ENCODE measurements around the gene TNFRSF19.

Gene TNFRSF19

DNA sequence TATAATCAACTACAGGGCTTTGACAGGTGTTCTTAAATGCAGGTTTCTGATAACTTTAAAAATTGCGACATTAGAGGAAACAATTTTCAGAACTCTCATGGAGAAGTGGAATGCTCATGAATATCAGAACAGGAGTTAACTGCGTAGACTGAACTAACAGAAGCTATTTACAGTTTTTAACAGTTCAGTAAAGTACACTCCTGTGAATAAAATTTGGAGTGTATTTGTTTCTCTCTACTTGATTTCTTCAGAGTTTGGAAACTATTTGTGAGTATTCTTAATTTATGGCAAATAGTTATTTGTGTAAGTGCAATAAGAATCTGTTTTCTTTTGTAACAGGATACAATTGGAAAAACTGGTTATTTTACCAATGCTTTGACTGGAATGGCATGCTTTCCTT, 114.4 kb downstream of the TNFRSF19 start:
- DNase-seq (ENCODE audit: low read depth) = no peak

DNA sequence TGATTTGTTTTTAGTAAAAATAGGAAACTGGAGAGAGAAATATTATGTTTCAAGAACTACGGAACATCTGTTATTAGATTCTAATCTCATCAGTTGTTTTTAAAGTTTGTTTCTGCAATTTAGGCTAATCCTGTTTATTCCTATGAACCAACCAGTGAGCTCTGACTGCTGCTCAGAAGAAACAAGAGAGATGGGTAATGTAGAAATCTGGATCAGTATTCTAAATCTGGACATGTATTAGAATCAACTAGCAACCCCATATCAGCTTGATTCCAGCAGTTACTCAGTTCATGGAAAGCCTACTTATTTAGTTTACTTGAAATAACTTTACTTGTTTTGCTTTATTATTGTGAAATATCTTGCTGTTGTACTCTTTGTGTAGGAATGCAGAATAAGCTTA, 115.2 kb downstream of the TNFRSF19 start:
- no peak for DNase-seq (ENCODE audit: low read depth)

DNA sequence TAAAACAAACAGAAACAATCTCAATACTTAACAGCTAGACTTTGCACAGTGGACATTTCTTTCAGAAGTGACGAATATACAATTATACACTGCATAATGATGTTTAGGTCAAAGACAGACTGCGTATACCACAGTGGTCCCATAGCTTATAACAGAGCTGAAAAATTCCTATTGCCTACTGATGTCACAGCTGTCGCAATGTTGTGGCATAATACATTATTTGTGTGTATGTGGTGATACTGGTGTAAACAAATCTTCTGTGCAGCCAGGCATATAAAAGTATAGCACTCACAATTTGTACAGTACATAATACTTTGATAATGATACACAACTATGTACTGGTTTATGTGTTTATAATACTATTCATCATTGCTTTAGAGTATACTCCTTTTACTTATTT, 116.7 kb downstream of the TNFRSF19 start:
- DNase-seq (ENCODE audit: low read depth) = no peak

DNA sequence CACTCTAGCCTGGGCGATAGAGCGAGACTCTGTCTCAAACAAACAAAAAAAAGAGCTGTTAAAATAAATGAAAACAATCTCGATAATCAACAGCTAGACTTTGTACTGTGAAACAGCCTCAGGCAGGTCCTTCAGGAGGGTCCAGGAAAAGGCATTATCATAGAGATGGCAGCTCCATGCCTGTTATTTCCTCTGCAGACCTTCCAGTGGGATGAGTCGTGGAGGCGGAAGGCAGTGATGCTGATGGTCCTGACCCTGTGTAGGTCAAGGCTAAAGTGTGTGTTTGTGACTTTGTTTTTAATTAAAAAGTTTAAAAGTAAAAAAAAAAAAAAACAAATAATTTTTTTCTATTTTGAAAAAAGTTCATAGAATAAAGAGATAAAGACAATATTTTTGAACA, 117.4 kb downstream of the TNFRSF19 start:
- peak; percentile 66 for DNase-seq (ENCODE audit: low read depth)

DNA sequence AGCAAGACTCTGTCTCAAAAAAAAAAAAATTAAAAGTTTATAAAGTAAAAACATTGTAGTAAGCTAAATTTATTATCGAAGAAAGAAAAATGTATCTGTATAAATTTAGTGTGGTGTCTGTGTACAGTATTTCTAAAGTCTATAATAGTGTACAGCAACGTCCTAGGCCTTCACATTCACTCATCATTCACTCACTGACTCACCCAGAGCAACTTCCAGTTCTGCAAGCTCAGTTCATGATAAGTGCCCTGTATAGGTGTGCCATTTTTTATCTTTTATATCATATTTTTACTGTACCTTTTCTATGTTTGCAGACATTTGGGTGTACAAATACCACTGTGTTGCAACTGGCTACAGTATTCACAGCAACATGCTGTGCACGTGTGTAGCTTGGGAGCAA, 118.1 kb downstream of the TNFRSF19 start:
- DNase-seq (ENCODE audit: low read depth) = no peak

DNA sequence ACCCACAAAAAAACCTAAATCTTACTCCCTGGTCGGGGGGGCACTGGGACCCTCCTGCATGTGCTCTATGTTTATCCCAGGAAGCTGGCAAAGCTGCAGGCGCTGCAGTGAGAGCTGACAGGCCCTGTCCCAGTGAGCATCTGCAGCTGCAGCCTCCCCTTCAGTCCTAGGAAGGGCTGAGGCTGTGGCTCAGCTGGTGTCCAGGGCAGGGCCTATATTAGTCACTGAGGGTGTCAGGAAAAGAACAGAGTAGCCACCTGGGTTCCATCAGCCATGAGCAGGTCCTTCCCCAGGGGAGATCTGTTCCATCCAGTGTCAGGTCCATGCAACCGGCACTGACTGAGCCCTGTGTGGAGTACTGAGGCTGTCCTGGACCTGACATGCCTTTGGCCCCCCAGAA, 120.5 kb downstream of the TNFRSF19 start:
- DNase-seq (ENCODE audit: low read depth) = no peak

DNA sequence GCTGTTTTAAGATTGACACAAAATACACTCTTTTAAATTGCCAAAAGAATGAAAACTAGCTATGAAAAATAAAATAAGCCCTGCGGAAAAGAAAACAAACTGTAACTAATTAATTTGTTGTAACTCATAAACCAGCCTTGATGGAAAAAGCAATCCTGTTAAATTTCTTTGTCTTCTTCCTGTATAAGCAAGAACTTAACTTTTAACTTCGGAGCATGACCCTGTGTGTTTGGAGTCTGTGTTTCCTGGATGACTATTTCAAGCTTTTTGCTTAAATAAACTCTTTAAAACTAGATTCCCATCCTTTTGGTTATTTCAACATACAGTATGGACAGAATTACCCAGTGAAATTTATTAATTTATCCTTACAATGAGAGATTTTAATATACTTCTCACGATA, 122.6 kb downstream of the TNFRSF19 start:
- no peak for DNase-seq (ENCODE audit: low read depth)

DNA sequence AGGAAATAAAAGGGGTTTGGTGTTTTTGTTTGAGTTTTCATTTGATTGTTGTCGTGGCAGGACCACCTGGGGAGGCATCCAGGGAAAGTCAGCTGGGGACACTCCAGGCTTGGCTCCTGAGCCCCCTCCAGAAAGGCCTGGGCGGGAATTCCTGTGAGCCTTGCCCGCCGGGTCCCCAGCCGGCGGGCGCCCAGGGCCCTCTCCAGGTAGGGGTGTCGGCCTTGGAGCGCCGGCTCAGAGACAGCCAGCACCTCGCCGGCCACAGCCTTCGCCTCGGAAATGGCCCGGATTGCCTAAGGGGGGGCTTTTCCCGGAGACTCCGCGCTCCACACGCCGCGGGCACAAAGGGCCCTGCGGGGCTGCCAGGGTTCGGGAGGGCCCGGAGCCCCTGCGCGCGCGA, 125.0 kb downstream of the TNFRSF19 start:
- DNase-seq (ENCODE audit: low read depth) = no peak

DNA sequence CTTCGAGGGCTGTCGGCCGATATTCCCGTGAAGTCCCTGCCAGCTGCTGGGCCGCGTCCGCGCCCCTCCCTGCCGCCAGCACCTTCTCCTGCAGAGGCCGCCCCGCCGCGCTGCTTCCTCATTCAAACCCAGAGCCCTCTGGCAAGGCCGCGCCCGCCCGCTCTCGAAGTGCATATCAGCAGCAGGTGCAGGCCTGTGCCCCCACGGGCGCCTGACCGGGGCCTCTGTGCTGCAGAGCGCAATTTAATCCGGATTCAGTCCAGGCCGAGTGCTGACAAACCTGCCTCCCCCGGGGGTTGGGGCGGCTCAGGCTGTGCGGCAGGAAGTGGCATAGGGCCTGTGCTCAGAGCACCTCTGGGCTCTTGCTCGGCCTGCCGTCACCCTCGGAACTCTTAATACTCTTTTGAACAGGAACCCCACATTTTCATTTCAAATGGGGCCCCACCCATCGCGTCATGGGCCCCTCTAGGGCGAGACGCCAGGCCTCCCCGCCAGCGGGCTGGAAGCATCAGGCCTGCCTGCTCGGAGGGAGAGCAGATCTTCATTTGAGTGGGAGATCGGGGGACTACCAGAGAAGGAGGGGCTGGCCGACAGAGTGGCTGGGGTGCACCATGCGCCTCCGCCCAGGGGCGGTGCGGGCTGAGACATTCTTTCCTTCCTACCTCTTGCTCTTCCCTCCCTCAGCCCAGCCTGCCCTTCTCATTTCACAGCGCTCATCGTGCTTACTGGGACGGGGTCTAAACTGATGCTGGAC, 125.7 kb downstream of the TNFRSF19 start:
- no peak for DNase-seq (ENCODE audit: low read depth)

DNA sequence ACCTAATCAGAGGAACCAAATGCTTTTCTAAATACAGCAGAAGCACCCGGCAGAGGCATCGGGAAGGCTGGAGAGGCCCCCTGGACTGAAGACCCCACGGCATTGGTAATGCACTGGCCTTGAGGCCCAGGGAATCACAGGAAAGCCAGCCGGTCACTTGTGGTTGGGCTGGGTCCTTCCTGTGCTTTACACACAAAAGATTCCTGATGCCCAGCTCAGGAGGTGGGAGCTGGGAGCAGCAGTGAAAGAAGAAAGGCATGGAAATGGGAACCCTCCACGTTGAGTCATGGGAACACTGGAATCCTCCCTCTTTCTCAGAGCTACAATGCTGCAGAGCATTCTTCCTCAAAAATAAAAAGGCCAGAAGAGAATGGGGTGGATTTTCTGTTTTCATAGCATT, 126.4 kb downstream of the TNFRSF19 start:
- DNase-seq (ENCODE audit: low read depth) = no peak

DNA sequence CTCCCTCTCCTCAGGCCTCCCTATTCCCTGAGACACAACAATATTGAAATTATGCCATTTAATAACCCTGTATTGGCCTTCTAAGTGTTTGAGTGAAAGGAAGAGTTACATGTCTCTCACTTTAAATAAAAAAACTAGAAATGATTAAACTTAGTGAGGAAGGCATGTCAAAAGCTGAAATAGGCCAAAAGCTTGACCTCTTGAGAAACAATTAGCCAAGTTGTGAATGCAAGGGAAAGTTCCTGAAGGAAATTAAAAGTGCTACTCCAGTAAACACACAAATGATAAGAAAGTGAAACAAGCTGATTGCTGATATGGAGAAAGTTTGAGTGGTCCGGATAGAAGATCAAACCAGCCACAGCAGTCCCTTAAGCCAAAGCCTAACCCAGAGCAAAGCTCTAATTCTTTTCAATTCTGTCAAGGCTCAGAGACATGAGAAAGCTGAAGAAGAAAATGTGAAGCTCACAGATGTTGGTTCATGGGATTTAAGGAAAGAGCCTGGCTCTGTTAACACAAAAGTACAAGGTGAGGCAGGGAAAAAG, 127.6 kb downstream of the TNFRSF19 start:
- DNase-seq (ENCODE audit: low read depth) = no peak

DNA sequence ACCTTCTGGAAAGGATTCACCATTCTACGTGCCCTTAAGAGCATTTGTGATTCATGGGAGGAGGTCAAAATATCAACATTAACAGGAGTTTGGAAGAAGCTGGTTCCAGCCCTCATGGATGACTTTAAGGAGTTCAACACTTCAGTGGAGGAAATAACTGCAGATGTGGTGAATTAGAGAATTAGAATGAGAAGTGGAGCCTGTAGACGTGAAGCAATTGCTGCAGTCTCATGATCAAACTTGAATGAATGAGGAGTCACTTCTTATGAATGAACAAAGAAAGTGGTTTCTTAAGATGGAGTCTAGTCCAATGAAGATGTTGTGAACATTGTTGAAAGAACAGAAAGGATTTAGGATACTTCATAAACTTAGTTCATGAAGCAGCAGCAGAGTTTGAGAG, 129.1 kb downstream of the TNFRSF19 start:
- no peak for DNase-seq (ENCODE audit: low read depth)

DNA sequence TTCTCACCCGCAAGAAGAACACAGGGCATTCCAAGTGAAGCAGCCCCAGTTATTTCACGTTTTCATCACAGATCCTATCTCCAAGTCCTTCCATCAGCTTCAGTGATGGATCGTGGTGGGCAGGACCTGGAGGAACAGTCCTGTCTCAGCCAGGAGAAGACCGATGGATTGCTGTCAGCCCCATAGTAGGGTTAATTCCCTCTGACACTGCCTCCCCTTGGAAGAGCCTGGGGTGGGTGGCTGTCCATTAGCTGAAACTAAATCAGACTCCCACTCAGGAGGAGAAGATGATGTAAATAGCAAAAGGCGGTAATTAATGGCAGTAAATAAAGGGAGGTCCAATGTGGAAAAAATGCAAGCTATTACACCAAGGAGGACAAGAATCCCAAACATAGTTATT, 131.0 kb downstream of the TNFRSF19 start:
- DNase-seq (ENCODE audit: low read depth) = no peak

DNA sequence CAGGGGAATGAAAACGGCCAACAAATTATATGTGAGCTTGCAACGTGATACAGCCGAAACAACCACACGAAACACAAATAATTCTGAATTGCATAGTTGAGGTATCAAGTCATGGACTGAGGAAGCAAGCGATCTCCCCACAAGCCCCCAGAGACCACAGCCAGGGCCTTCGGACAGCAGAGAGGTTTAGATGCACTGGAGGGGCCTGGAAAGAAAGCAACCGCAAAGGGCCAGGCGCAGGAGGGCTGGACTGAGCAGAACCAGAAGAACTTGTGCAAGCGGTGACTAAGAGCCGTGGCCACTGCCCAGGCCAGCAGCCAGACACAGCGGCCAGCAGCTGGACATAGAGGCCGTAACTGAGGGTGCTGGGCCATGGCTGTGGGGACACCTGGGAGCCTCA, 131.4 kb downstream of the TNFRSF19 start:
- no peak for DNase-seq (ENCODE audit: low read depth)

DNA sequence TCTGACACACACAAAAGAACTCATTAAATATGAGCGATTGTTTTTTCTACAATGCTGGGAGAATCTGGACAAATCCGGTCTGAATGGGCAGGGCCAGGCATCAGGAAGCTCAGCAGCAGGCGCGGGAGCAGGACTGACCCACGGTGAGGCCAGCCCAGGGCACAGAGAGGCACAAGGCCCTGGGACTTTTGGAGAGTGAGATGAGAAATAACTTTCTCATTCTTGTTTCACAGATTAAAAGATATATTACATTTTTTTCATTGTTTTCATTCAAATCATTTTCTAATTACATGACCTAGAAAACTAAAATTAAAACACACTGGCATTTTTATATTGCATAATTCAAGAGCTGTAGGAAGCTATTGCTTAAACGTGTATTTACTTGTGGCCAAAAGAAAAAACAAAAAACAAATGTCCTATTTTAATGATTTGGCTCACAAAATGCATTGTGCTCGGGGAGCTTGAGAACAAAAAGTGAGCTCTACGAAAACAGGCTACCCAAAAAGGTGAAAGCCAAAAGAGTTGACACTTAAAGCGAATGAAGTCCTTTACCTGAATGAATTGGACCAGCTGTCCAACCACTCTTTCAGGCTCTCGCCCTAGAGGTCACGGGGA, 133.1 kb downstream of the TNFRSF19 start:
- DNase-seq (ENCODE audit: low read depth) = peak; percentile 67

DNA sequence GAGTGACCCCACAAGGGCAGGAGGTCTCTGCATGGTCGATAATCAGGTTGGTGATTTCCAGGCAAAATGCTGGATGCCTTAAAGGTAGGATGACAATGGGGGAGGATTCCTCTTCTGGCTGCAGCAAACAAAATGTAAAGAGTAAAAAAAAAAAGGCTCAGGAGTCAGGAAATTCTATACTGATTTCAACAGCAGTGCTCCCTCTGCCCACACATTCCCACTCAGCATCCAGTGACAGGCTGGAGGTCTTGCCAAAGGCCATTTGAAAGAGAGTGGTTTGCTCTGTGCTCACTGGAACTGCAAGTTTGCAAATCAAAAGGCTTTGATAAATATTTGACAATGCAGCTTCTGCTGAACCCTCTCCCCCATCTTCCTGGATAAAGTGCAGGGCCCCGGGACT, 135.4 kb downstream of the TNFRSF19 start:
- DNase-seq (ENCODE audit: low read depth) = peak; percentile 31

DNA sequence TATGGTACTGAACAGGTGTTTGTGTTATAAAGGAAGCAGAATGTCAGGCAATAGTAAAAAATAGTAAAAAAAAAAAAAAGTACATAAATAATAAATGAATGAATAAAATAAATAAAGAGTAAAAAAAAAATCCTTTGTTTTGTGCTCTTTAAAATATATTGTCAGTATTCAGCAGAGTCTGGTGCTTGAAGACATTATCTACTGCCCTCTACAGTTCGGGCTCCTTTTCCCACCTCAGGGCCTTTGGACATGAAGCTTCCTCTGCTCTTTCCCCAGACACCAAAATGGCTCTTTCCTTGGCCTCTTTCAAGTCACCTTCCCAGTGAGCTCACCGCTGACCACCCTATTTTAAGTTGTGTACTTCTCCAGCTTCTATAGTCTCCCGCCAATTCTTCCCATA, 137.5 kb downstream of the TNFRSF19 start:
- DNase-seq (ENCODE audit: low read depth) = peak; percentile 53

DNA sequence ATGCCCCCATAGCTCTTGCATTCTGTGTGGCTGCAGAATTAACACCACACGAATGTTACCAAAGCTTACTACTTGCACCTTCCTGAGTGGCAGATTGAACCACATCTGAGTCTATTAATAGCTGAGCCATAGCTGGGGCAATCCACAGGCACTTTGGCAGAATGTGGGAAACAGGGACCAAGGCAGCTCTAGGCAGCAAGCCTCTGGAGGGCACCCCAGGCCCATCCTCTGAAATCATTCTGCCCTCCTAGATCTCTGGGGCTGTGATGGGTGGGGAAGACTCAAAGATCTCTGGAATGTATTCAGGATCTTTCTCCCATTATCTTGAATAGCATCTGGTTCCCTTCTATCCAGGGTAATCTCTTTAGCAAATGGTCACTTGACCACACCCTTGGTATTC, 139.3 kb downstream of the TNFRSF19 start:
- DNase-seq (ENCODE audit: low read depth) = peak; percentile 53

DNA sequence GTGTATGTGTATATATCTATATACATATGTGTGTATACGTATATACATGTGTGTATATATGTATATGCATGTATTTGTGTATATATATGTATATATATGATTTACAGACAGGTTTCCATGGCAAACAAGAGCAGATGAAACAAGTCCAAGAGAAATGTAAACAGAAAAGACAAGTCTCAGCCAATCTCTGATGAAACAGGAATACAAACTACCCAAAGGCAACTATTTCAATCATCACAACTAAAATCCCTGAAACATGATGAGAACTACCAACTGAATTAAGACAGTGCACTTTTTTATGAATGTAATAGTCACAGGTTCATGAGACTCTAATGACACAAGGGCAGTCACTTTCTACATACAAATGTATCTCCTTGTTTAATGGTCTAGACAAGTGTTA, 140.2 kb downstream of the TNFRSF19 start:
- DNase-seq (ENCODE audit: low read depth) = no peak

DNA sequence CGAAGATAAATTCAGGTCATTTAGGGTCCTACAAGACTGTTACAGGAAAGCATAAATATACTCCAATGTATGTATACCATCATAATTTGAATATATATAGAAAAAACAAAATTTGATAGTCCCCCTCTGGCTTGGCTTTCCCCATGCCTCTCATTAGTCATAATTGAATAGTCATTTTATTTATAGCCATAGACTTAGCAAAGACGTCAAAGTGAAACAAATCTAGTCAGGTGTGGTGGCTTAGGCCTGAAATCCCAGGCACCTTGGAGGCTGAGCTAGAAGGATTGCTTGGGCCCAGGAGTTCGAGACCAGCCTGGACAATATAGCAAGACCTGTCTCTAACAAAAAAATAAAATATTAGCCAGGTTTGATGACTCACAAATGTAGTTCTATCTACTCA, 141.1 kb downstream of the TNFRSF19 start:
- DNase-seq (ENCODE audit: low read depth) = no peak

DNA sequence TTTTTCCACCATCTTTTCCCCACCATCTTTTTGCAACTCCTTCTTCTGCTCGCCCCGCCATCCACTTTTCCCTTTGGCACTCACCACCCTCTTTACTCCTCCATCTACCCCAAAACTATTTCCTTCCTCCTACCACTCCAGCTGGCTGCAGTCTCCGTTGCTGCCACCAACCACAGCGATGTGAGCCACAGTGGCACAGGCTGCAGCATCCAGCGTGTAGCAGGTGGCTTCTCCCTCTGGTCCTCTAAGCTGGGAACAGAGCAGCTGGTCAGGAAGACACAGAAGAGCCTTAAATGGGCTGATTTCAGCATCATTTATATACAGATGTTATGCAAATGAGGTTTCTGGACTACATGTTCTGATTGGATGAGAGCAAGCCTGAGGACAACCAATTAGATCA, 144.5 kb downstream of the TNFRSF19 start:
- DNase-seq (ENCODE audit: low read depth) = no peak

DNA sequence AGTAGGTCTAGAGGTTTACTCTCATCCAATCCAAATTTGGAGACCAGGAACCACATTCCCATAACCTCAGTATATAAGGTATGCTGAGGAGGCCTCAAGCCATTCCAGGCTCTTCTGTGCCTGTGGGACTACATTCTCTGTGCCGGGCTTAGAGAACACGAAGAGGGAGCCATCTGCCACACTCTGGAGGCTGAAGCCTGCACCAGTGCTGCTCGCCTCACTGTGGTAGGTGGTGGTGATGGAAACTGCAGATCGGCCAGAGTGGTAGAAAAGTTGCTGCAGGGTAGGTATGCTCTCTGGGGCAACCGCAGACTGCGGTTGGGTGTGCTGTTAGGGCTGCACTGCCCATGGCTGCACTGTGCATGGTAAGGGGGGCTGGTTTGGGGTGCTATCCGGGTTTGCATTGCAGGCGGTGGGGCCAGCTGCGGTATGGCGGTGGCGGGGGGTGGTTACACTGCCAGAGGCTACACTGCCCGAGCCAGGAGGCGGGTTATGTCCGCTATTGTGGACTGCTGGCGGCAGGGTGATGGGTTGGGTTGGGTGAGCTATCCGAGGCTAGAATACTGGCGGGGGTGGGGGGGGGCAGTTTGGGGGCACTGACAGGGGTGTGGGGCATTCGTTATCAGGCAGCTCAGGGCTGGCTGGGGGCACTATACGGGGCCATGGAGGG, 145.0 kb downstream of the TNFRSF19 start:
- DNase-seq (ENCODE audit: low read depth) = no peak

DNA sequence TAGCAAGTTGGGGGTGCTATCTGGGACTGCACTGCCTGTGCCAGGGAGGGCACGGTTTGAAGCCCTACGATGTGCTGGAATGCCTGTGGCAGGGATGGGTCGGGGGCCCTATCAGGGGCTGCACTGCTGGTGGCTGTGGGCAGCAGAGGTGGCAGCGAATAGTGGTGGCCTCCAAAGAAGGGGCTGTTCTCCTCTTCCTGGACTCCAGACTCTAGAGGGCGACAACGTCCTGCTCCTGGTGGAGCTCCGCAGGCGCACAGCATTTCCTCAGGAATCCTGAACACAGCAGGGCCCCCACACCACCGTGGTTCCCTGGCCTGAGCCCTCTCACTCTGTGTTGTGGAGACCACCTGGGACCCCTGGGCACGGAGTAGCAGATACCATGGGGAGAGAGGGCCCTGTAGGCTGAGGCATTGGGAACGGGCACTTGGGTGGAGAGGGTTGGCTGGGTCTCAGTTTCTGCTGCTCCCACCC, 145.6 kb downstream of the TNFRSF19 start:
- peak; percentile 31 for DNase-seq (ENCODE audit: low read depth)
